Measurements from ENCODE around the gene MAZ.
"Not testable (repeated sequence)": the region's sequence is repeated elsewhere in the genome, so short reads cannot be mapped to it uniquely, and the experiment has no call there.

Gene MAZ

GRCh38 chr16:29769507-29769906 lies 36.8 kb upstream of the MAZ start:
- no peaks in the 10 kb centered on the region for H3K9me3 ChIP-seq (ENCODE audit: insufficient read depth, low read depth, low read length)
- H3K4me3 ChIP-seq (ENCODE audit: low read length): no peak overlapping the region
- H3K36me3 ChIP-seq (ENCODE audit: insufficient read depth, low read length): no peaks in the 10 kb centered on the region
- no peaks in the 10 kb centered on the region for H3K27me3 ChIP-seq (ENCODE audit: insufficient read depth, low read length)
- H3K4me1 ChIP-seq (ENCODE audit: insufficient read depth, low read length): no peaks in the 10 kb centered on the region
- no peak overlapping the region for H3K27ac ChIP-seq (ENCODE audit: low read depth, low read length)
- 96% methylated on average over 2 of the region's 2 CpGs for WGBS
- no peak overlapping the region for H3K9ac ChIP-seq (ENCODE audit: low read depth, low read length)

GRCh38 chr16:29770250-29770929 lies 35.9 kb upstream of the MAZ start:
- H3K4me3 ChIP-seq (ENCODE audit: low read length): no peak overlapping the region
- WGBS: 90% methylated on average over 7 of the region's 7 CpGs
- H3K36me3 ChIP-seq (ENCODE audit: insufficient read depth, low read length): no peaks in the 10 kb centered on the region
- no peaks in the 10 kb centered on the region for H3K9me3 ChIP-seq (ENCODE audit: insufficient read depth, low read depth, low read length)
- no peak overlapping the region for H3K27ac ChIP-seq (ENCODE audit: low read depth, low read length)
- H3K4me1 ChIP-seq (ENCODE audit: insufficient read depth, low read length): no peaks in the 10 kb centered on the region
- no peaks in the 10 kb centered on the region for H3K27me3 ChIP-seq (ENCODE audit: insufficient read depth, low read length)
- no peak overlapping the region for H3K9ac ChIP-seq (ENCODE audit: low read depth, low read length)

GRCh38 chr16:29772330-29772729 lies 34.0 kb upstream of the MAZ start:
- H3K4me1 ChIP-seq (ENCODE audit: insufficient read depth, low read length); H3K27me3 ChIP-seq (ENCODE audit: insufficient read depth, low read length); H3K27ac ChIP-seq (ENCODE audit: low read depth, low read length); H3K9me3 ChIP-seq (ENCODE audit: insufficient read depth, low read depth, low read length); H3K4me3 ChIP-seq (ENCODE audit: low read length); H3K9ac ChIP-seq (ENCODE audit: low read depth, low read length); H3K36me3 ChIP-seq (ENCODE audit: insufficient read depth, low read length): not testable (repeated sequence)
- WGBS: 96% methylated on average over 7 of the region's 7 CpGs

GRCh38 chr16:29774730-29775129 lies 31.6 kb upstream of the MAZ start:
- no peaks in the 10 kb centered on the region for H3K9me3 ChIP-seq (ENCODE audit: insufficient read depth, low read depth, low read length)
- no peaks in the 10 kb centered on the region for H3K4me1 ChIP-seq (ENCODE audit: insufficient read depth, low read length)
- no peaks in the 10 kb centered on the region for H3K36me3 ChIP-seq (ENCODE audit: insufficient read depth, low read length)
- H3K27ac ChIP-seq (ENCODE audit: low read depth, low read length): no peak overlapping the region
- 91% methylated on average over 5 of the region's 5 CpGs for WGBS
- no peak overlapping the region for H3K4me3 ChIP-seq (ENCODE audit: low read length)
- no peaks in the 10 kb centered on the region for H3K27me3 ChIP-seq (ENCODE audit: insufficient read depth, low read length)
- H3K9ac ChIP-seq (ENCODE audit: low read depth, low read length): no peak overlapping the region

- H3K9ac ChIP-seq (ENCODE audit: low read depth, low read length): no peak overlapping the region
- no peak overlapping the region for H3K4me3 ChIP-seq (ENCODE audit: low read length)
- no peak overlapping the region for H3K27ac ChIP-seq (ENCODE audit: low read depth, low read length)
- 75% methylated on average over 3 of the region's 4 CpGs for WGBS
- no peaks in the 10 kb centered on the region for H3K9me3 ChIP-seq (ENCODE audit: insufficient read depth, low read depth, low read length)
- H3K4me1 ChIP-seq (ENCODE audit: insufficient read depth, low read length): no peaks in the 10 kb centered on the region
- H3K27me3 ChIP-seq (ENCODE audit: insufficient read depth, low read length): no peaks in the 10 kb centered on the region
- no peaks in the 10 kb centered on the region for H3K36me3 ChIP-seq (ENCODE audit: insufficient read depth, low read length)
Observed at GRCh38 chr16:29775742-29776408, 30.5 kb upstream of the MAZ start.

GRCh38 chr16:29777576-29778350 lies 28.6 kb upstream of the MAZ start, which contains the start of gene ZG16:
TSS of gene ZG16 (plus strand) at chr16:29778256. CDS start at chr16:29779267, 1,011 bp downstream.
- no peak within 1 kb of the TSS for H3K4me3 ChIP-seq (ENCODE audit: low read length)
- no peaks in the 10 kb centered on the region for H3K4me1 ChIP-seq (ENCODE audit: insufficient read depth, low read length)
- H3K27me3 ChIP-seq (ENCODE audit: insufficient read depth, low read length): no peaks in the 10 kb centered on the region
- H3K9me3 ChIP-seq (ENCODE audit: insufficient read depth, low read depth, low read length): no peaks in the 10 kb centered on the region
- WGBS: 82% methylated on average over 10 of the region's 10 CpGs
- no peaks in the 10 kb centered on the region for H3K36me3 ChIP-seq (ENCODE audit: insufficient read depth, low read length)
- no peak within 1 kb of the TSS for H3K27ac ChIP-seq (ENCODE audit: low read depth, low read length)
- no peak within 1 kb of the TSS for H3K9ac ChIP-seq (ENCODE audit: low read depth, low read length)

- 70% methylated on average over 10 of the region's 10 CpGs for WGBS
- H3K4me3 ChIP-seq (ENCODE audit: low read length): no peak overlapping the region
- H3K9me3 ChIP-seq (ENCODE audit: insufficient read depth, low read depth, low read length): no peaks in the 10 kb centered on the region
- no peaks in the 10 kb centered on the region for H3K27me3 ChIP-seq (ENCODE audit: insufficient read depth, low read length)
- H3K36me3 ChIP-seq (ENCODE audit: insufficient read depth, low read length): no peaks in the 10 kb centered on the region
- no peak overlapping the region for H3K27ac ChIP-seq (ENCODE audit: low read depth, low read length)
- no peak overlapping the region for H3K9ac ChIP-seq (ENCODE audit: low read depth, low read length)
- H3K4me1 ChIP-seq (ENCODE audit: insufficient read depth, low read length): no peaks in the 10 kb centered on the region
Observed at GRCh38 chr16:29779474-29779873, 26.9 kb upstream of the MAZ start.

- H3K9ac ChIP-seq (ENCODE audit: low read depth, low read length); H3K27me3 ChIP-seq (ENCODE audit: insufficient read depth, low read length); H3K4me1 ChIP-seq (ENCODE audit: insufficient read depth, low read length); H3K4me3 ChIP-seq (ENCODE audit: low read length); H3K36me3 ChIP-seq (ENCODE audit: insufficient read depth, low read length); H3K27ac ChIP-seq (ENCODE audit: low read depth, low read length); H3K9me3 ChIP-seq (ENCODE audit: insufficient read depth, low read depth, low read length): not testable (repeated sequence)
- WGBS: 88% methylated on average over 9 of the region's 13 CpGs
Observed at GRCh38 chr16:29783094-29783953, 23.0 kb upstream of the MAZ start.

- Histone ChIP-seq H3K9ac (ENCODE audit: low read depth, low read length) (no peak overlapping the region), H3K36me3 (ENCODE audit: insufficient read depth, low read length) (no peaks in the 10 kb centered on the region), H3K9me3 (ENCODE audit: insufficient read depth, low read depth, low read length) (no peaks in the 10 kb centered on the region), H3K27me3 (ENCODE audit: insufficient read depth, low read length) (peaks cover 6% of the 10 kb centered on the region), H3K4me3 (ENCODE audit: low read length) (no peak overlapping the region), H3K4me1 (ENCODE audit: insufficient read depth, low read length) (no peaks in the 10 kb centered on the region), H3K27ac (ENCODE audit: low read depth, low read length) (no peak overlapping the region)
- WGBS: 92% methylated on average over 1 of the region's 2 CpGs
Observed at GRCh38 chr16:29784157-29784556, 22.2 kb upstream of the MAZ start.

GRCh38 chr16:29784901-29785500 lies 21.3 kb upstream of the MAZ start:
- no peaks in the 10 kb centered on the region for H3K9me3 ChIP-seq (ENCODE audit: insufficient read depth, low read depth, low read length)
- no peaks in the 10 kb centered on the region for H3K36me3 ChIP-seq (ENCODE audit: insufficient read depth, low read length)
- peak overlapping the region; percentile 21; the same call in 1 of the 2 replicates for H3K9ac ChIP-seq (ENCODE audit: low read depth, low read length)
- H3K4me1 ChIP-seq (ENCODE audit: insufficient read depth, low read length): peaks cover 2% of the 10 kb centered on the region; the same call in 1 of the 2 replicates
- H3K27me3 ChIP-seq (ENCODE audit: insufficient read depth, low read length): peaks cover 6% of the 10 kb centered on the region
- no peak overlapping the region for H3K27ac ChIP-seq (ENCODE audit: low read depth, low read length)
- peak overlapping the region; percentile 41 for H3K4me3 ChIP-seq (ENCODE audit: low read length)
- 5% methylated on average over 38 of the region's 38 CpGs for WGBS
